Panc1 (cell line): ENCODE results near the gene PRSS21. TPM values are rescaled to one million over a fixed set of nuclear protein-coding genes. Genes with fewer than 3 reads are reported as not detected.

Experiments used
- ATAC-seq: fragments of 200-7000 bp; cut with Tn5 transposase; 2 replicates; pipeline ENCODE4 v1.9.1; 2020; ENCODE audit warnings: mild to moderate bottlenecking, moderate library complexity
- BruUV-seq: library from RNA; stranded (reverse); fragments of 400-500 nt; replicated peaks from 2 replicates; lab custom pipeline; 2021; lab: Mats Ljungman, UMichigan
- CTCF ChIA-PET: fragments of 300-600 bp; sonication (Branson Sonifier 250); formaldehyde crosslinking; loops from one replicate; lab custom pipeline; 2022; ENCODE audit warnings: antibody characterized with exemption; lab: Charles Lee
- POLR2A ChIA-PET: fragments of 300-600 bp; sonication (Branson Sonifier 250); formaldehyde crosslinking; loops from one replicate; lab custom pipeline; 2022; ENCODE audit warnings: antibody characterized with exemption; lab: Charles Lee
- DNase-seq: peaks from one replicate; pipeline ENCODE4 v3.0.0-alpha.2; 2010; ENCODE audit warnings: low read depth, low spot score
- H3K27ac ChIP-seq: 2 replicates; pipeline ENCODE4 v1.5.1; 2011; ENCODE audit warnings: mild to moderate bottlenecking, low read length, inconsistent platforms
- H3K27me3 ChIP-seq: fragments of 200-500 bp; sonication (Bioruptor generic); 2 replicates; pipeline ENCODE4 v1.6.0; 2014; ENCODE audit warnings: low read length, inconsistent platforms; ENCODE audit not compliant: control insufficient read depth, insufficient read depth
- H3K36me3 ChIP-seq: fragments of 200-500 bp; sonication (Bioruptor generic); 2 replicates; pipeline ENCODE4 v1.5.1; 2014; ENCODE audit warnings: inconsistent platforms, mild to moderate bottlenecking, low read length, moderate library complexity; ENCODE audit not compliant: control insufficient read depth, insufficient read depth
- H3K4me1 ChIP-seq: 2 replicates; pipeline ENCODE4 v1.5.1; 2011; ENCODE audit warnings: inconsistent platforms, mild to moderate bottlenecking, low read length, moderate library complexity; ENCODE audit not compliant: control insufficient read depth, insufficient read depth
- H3K4me3 ChIP-seq, 2 experiments: 2 replicates each; pipeline ENCODE4 v1.5.1; 2011 to 2012; ENCODE audit warnings: low read depth in 2 of 2, low read length in 2 of 2, mild to moderate bottlenecking in 2 of 2, inconsistent platforms in 1 of 2, moderate library complexity in 1 of 2
- H3K9me3 ChIP-seq: fragments of 200-500 bp; sonication (Bioruptor generic); 2 replicates; pipeline ENCODE4 v1.5.1; 2014; ENCODE audit warnings: low read depth, mild to moderate bottlenecking, inconsistent platforms, low read length, moderate library complexity; ENCODE audit not compliant: control insufficient read depth, insufficient read depth
- POLR2AphosphoS5 ChIP-seq: IDR thresholded peaks from 2 replicates; pipeline ENCODE4 v1.6.1; 2012; ENCODE audit warnings: mild to moderate bottlenecking, low read depth, low read length, moderate library complexity
- SIN3A ChIP-seq: IDR thresholded peaks from 2 replicates; pipeline ENCODE4 v1.6.1; 2012; ENCODE audit warnings: low read depth, mild to moderate bottlenecking, low read length, moderate library complexity, borderline replicate concordance; ENCODE audit not compliant: insufficient read depth
- TCF7L2 ChIP-seq: IDR thresholded peaks from 2 replicates; pipeline ENCODE4 v1.6.1; 2011; ENCODE audit warnings: mild to moderate bottlenecking, low read depth, low read length, inconsistent platforms
- in situ Hi-C: cut with HindIII; loops from 2 replicates; pipeline ENCODE4 v1.10.0; 2016; ENCODE audit warnings: low sequenced_read_pairs, low pct_unique_long_range_greater_than_20kb
- intact Hi-C: fragments of 100-400 bp; cut with micrococcal nuclease; formaldehyde crosslinking; loops from one replicate; pipeline ENCODE4 v1.10.0; 2022; ENCODE audit not compliant: unreplicated experiment
- total RNA-seq: library from RNA; stranded (reverse); gene quantifications from one replicate; pipeline ENCODE4 v1.2.1, GENCODE V29; 2021; ENCODE audit not compliant: unreplicated experiment
- TF ChIP-seq, protein P1 (sequence below), 2 experiments: IDR thresholded peaks; 2 replicates each; pipeline ENCODE4 v1.6.1; 2011 to 2012; ENCODE audit warnings: low read depth in 2 of 2, control low read depth in 1 of 2, low read length in 1 of 2, mild to moderate bottlenecking in 1 of 2, moderate library complexity in 1 of 2; ENCODE audit not compliant: insufficient read depth in 1 of 2
- TF ChIP-seq, protein P2 (sequence below): fragments of 450-650 bp; IDR thresholded peaks from 2 replicates; pipeline ENCODE4 v1.5.1; 2017; ENCODE audit warnings: mild to moderate bottlenecking

PRSS21 gene
- total RNA-seq, 1 experiment from 2014 or later, result not detected

DNA sequence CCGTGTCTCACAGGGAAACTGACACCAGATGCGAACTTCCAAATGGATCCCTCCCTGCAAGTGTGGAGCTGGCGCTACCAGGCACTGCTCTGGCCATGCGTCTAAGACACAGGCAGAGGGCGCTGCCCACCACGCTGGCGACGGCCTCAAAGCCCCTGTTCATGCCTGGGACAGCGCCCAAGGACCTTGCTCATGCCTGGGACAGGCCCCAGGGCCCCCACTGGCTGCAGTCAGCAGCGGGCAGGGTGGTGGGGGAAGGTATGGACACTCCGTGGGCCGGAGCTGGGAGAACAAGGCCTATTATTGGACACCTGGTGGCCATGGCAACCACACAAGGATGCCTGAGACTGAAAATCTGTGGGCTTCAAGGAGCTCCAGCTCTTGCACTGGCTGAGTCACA, 21.9 kb downstream of the PRSS21 start:
- no TSS peak for BruUV-seq
- H3K27ac ChIP-seq, result peak overlapping the region; percentile 79
- H3K27me3 ChIP-seq, result no peaks in the 10 kb centered on the region
- DNase-seq, result no peak
- H3K9me3 ChIP-seq, result no peaks in the 10 kb centered on the region
- peak; percentile 24; the same call in 1 of the 2 replicates for TF ChIP-seq TCF7L2
- no peak for TF ChIP-seq SIN3A
- TF ChIP-seq POLR2AphosphoS5, result peak; percentile 58; the same call in 1 of the 2 replicates
- TF ChIP-seq, protein P1, sequence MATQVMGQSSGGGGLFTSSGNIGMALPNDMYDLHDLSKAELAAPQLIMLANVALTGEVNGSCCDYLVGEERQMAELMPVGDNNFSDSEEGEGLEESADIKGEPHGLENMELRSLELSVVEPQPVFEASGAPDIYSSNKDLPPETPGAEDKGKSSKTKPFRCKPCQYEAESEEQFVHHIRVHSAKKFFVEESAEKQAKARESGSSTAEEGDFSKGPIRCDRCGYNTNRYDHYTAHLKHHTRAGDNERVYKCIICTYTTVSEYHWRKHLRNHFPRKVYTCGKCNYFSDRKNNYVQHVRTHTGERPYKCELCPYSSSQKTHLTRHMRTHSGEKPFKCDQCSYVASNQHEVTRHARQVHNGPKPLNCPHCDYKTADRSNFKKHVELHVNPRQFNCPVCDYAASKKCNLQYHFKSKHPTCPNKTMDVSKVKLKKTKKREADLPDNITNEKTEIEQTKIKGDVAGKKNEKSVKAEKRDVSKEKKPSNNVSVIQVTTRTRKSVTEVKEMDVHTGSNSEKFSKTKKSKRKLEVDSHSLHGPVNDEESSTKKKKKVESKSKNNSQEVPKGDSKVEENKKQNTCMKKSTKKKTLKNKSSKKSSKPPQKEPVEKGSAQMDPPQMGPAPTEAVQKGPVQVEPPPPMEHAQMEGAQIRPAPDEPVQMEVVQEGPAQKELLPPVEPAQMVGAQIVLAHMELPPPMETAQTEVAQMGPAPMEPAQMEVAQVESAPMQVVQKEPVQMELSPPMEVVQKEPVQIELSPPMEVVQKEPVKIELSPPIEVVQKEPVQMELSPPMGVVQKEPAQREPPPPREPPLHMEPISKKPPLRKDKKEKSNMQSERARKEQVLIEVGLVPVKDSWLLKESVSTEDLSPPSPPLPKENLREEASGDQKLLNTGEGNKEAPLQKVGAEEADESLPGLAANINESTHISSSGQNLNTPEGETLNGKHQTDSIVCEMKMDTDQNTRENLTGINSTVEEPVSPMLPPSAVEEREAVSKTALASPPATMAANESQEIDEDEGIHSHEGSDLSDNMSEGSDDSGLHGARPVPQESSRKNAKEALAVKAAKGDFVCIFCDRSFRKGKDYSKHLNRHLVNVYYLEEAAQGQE (IDR thresholded peaks at IDR 0.05; ENCODE audit: insufficient read depth in 1 of 2, low read depth in 2 of 2, low read length in 1 of 2), result 0 out of 4 replicates have a peak, but pooled peaks of 1 of the 2 experiments have one; percentile 34
- TF ChIP-seq, protein P2, sequence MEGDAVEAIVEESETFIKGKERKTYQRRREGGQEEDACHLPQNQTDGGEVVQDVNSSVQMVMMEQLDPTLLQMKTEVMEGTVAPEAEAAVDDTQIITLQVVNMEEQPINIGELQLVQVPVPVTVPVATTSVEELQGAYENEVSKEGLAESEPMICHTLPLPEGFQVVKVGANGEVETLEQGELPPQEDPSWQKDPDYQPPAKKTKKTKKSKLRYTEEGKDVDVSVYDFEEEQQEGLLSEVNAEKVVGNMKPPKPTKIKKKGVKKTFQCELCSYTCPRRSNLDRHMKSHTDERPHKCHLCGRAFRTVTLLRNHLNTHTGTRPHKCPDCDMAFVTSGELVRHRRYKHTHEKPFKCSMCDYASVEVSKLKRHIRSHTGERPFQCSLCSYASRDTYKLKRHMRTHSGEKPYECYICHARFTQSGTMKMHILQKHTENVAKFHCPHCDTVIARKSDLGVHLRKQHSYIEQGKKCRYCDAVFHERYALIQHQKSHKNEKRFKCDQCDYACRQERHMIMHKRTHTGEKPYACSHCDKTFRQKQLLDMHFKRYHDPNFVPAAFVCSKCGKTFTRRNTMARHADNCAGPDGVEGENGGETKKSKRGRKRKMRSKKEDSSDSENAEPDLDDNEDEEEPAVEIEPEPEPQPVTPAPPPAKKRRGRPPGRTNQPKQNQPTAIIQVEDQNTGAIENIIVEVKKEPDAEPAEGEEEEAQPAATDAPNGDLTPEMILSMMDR, result peak; percentile 97
- in situ Hi-C loops, result no loop called here
- CTCF ChIA-PET, result interaction anchor here (0.6 to 2.1 kb wide), 9 partner anchors 15 to 122 kb away, joined by 3 to 13 read pairs (median 6); no protein-coding TSS in a partner anchor
- H3K4me3 ChIP-seq, result no peak overlapping the region
- H3K36me3 ChIP-seq, result no peaks in the 10 kb centered on the region
- ATAC-seq, result peak; percentile 78
- POLR2A ChIA-PET, result interaction anchor here (0.5 kb wide), 2 partner anchors 9 to 50 kb away, joined by 3 to 9 read pairs; no protein-coding TSS in a partner anchor
- peaks cover 41% of the 10 kb centered on the region for H3K4me1 ChIP-seq
- intact Hi-C loops, result loop anchor here (1.0 to 5.0 kb wide), 2 partner anchors 29 to 67 kb away; no protein-coding TSS in a partner anchor

DNA sequence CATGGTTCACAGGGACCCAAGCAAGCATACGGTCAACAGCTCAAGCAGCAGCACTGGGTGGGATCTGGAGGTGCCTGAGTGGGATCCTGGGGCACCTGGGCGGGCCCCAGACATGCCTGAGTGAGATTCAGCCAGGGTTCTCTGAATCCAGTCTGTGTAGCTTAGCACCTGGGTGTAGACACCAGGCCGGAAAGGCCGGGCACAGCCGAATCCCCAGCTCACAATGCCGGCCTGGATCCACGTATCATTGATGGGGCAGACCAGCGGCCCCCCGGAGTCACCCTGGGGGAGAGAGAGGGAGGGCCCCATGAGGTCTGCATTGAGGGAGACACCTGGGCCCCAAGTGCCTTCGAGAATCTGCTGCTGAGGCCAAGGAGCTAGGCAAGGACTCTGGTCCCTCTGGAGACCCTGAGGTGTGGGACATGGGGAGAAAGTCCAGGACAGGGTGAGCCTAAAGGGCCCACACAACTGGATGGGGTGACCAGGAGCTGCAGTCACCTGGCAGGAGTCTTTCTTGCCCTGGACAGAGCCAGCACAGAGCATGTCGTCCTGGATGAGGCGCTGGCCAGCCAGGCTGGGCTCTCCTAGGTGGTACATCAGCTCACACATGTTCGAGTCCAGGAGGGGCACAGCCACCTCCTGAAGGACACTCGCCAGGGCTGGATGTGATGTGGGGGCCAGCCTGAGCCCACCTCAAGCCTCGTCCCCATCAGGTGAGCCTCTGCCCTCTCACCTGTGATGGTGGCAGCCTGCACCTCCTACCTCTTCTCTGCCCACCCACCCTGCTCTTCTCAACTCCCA, 22.8 kb downstream of the PRSS21 start:
- Histone ChIP-seq H3K4me1 (peaks cover 45% of the 10 kb centered on the region), H3K27ac (peak overlapping the region; percentile 79), H3K27me3 (no peaks in the 10 kb centered on the region), H3K4me3 (no peak overlapping the region), H3K36me3 (no peaks in the 10 kb centered on the region), H3K9me3 (no peaks in the 10 kb centered on the region)
- ATAC-seq (no peak), DNase-seq (no peak)
- no TSS peak for BruUV-seq
- in situ Hi-C loops (no loop called here), intact Hi-C loops (loop anchor here (1.0 to 5.0 kb wide), 2 partner anchors 28 to 68 kb away; no protein-coding TSS in a partner anchor)
- TF ChIP-seq TCF7L2 (no peak), POLR2AphosphoS5 (no peak), SIN3A (no peak)
- TF ChIP-seq, protein P1 (IDR thresholded peaks at IDR 0.05; ENCODE audit: insufficient read depth in 1 of 2, low read depth in 2 of 2, low read length in 1 of 2), result no peak
- TF ChIP-seq, protein P2, result no peak
- ChIA-PET POLR2A (interaction anchor here (0.5 kb wide), 1 partner anchor 8 kb away, joined by 3 read pairs; no protein-coding TSS in a partner anchor), CTCF (interaction anchor here (0.6 to 2.1 kb wide), 8 partner anchors 14 to 121 kb away, joined by 3 to 13 read pairs (median 5); no protein-coding TSS in a partner anchor)
